Common myeloid progenitor, CD34-positive (primary cell): ENCODE measurements around the gene GAK.
"Not testable (repeated sequence)": the region's sequence is repeated elsewhere in the genome, so short reads cannot be mapped to it uniquely, and the experiment has no call there.

Experiments used
- CTCF ChIA-PET: fragments of 350-600 bp; sonication (Branson Sonifier 250); formaldehyde crosslinking; loops from one replicate; lab custom pipeline; 2021; ENCODE audit warnings: antibody characterized with exemption; lab: Charles Lee
- POLR2A ChIA-PET: fragments of 350-600 bp; sonication (Branson Sonifier 250); formaldehyde crosslinking; loops from one replicate; lab custom pipeline; 2021; ENCODE audit warnings: antibody characterized with exemption; lab: Charles Lee
- DNase-seq, 3 donors: peaks; one replicate each; pipeline versions ENCODE4 v3.0.0 to v3.0.0-alpha.2; 2013
- H3K27ac ChIP-seq, 2 experiments: 1 replicate in 1 of 2; 2 replicates in 1 of 2; pipeline ENCODE4 v1.7.0; 2013; ENCODE audit warnings: inconsistent platforms in 2 of 2, low read length in 2 of 2, mild to moderate bottlenecking in 2 of 2, low read depth in 1 of 2, moderate library complexity in 1 of 2; ENCODE audit not compliant: severe bottlenecking in 2 of 2, insufficient read depth in 1 of 2, poor library complexity in 1 of 2
- H3K27me3 ChIP-seq, 5 experiments: replicated peaks in 2 of 5; 1 replicate in 3 of 5; 2 replicates in 2 of 5; pipeline versions ENCODE4 v1.6.1 to v1.7.0; 2013; ENCODE audit warnings: low read length in 4 of 5, mild to moderate bottlenecking in 2 of 5, moderate library complexity in 2 of 5, inconsistent platforms in 1 of 5; ENCODE audit not compliant: insufficient read depth in 5 of 5, control insufficient read depth in 4 of 5
- H3K36me3 ChIP-seq, 4 experiments: 1 replicate in 2 of 4; 2 replicates in 2 of 4; pipeline versions ENCODE4 v1.6.1 to v1.7.0; 2013; ENCODE audit warnings: low read length in 3 of 4, control low read depth in 1 of 4, mild to moderate bottlenecking in 1 of 4; ENCODE audit not compliant: control insufficient read depth in 4 of 4, insufficient read depth in 4 of 4
- H3K4me1 ChIP-seq, 4 experiments: 1 replicate in 3 of 4; 2 replicates in 1 of 4; pipeline versions ENCODE4 v1.6.1 to v1.7.1; 2013; ENCODE audit warnings: low read length in 3 of 4, mild to moderate bottlenecking in 3 of 4, control low read depth in 1 of 4, inconsistent platforms in 1 of 4, moderate library complexity in 1 of 4; ENCODE audit not compliant: control insufficient read depth in 4 of 4, insufficient read depth in 4 of 4; ENCODE audit errors: control extremely low read depth in 1 of 4
- H3K4me3 ChIP-seq, 7 experiments: 1 replicate in 4 of 7; 2 replicates in 3 of 7; pipeline versions ENCODE4 v1.5.1 to v1.7.0; 2013; ENCODE audit warnings: mild to moderate bottlenecking in 7 of 7, low read length in 6 of 7, moderate library complexity in 6 of 7, inconsistent platforms in 2 of 7, low read depth in 2 of 7, control low read depth in 1 of 7; ENCODE audit not compliant: insufficient read depth in 4 of 7, control insufficient read depth in 1 of 7; ENCODE audit errors: extremely low read depth in 1 of 7
- H3K9me3 ChIP-seq, 5 experiments: 1 replicate in 4 of 5; 2 replicates in 1 of 5; pipeline versions ENCODE4 v1.6.1 to v1.7.1; 2013; ENCODE audit warnings: low read length in 4 of 5, mild to moderate bottlenecking in 2 of 5, inconsistent platforms in 1 of 5, low read depth in 1 of 5, moderate library complexity in 1 of 5; ENCODE audit not compliant: control insufficient read depth in 4 of 5, insufficient read depth in 2 of 5; ENCODE audit errors: control extremely low read depth in 1 of 5
- WGBS: methylation state at CpG from one replicate; pipeline ENCODE4 v1.1.5; 2013; ENCODE audit not compliant: insufficient coverage; 5-methylcytosine and 5-hydroxymethylcytosine counted together

Gene GAK

DNA sequence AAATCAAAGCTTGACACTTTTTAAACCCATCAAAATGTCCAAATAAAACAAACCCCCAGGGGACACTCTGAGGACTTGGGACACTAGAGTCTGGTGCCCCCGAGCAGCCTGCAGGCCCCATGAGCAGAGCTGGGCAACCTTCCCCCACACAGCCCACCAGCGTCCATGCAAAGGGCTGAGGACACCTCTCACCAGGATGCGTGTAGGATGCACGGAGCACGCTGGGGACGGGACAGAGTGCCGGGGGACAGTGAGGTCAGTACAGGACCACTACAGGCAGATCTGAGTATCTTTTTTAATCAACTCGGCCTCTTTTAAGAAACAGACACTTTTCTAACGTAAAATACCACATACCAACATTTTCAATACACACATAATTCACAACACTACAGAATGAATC is 6.9 kb downstream of the GAK start:
- ChIA-PET CTCF (no interaction called here), POLR2A (no interaction called here)
- H3K27me3 ChIP-seq: no peaks in the 10 kb centered on the region
- no peak overlapping the region for H3K4me3 ChIP-seq
- H3K4me1 ChIP-seq: peaks cover 15 to 28% (median 23%) of the 10 kb centered on the region in 4 experiments
- DNase-seq: no peak
- peak overlapping the region in 1 of 2 experiments; percentile 40 for H3K27ac ChIP-seq
- WGBS: 98% methylated on average over 7 of the region's 9 CpGs
- H3K9me3 ChIP-seq: no peaks in the 10 kb centered on the region
- H3K36me3 ChIP-seq: peaks cover 0 to 5% (median under 1%) of the 10 kb centered on the region in 4 experiments

DNA sequence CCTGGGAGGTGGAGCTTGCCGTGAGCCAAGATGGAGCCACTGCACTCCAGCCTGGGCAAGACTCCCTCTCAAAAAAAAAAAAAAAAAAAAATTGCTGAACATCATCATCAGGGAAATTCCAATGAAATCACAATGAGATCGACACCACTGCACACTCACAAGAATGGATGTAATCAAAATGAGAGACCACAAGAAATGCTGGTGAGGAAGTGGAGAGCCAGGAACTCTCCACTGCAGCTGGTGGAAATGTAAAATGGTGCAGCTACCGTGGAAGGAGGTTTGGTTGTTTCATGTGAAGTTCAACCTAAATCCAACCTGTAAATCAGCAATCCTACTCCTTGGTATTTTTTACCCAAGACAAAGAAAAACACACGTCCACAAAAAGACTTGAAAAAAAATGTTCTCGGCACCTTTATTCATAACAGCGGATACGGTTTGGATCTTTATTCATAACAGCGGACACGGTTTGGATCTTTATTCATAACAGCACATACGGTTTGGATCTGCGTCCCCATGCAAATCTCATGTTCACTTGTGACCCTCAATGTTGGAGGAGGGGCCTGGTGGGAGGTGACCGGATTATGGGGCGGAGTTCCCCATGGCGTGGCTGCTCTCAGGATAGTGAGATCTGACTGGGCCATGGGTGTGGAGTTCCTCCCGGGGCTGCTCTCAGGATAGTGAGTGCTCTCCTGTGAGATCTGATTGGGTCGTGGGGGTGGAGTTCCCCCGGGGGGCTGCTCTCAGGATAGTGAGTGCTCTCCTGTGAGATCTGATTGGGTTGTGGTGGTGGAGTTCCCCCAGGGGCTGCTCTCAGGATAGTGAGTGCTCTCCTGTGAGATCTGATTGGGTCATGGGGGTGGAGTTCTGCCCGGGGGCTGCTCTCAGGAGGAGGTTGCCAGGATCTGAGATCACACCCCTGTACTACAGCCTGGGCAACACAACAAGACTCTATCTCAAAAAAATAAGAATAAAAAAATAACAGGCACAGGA is 7.7 kb downstream of the GAK start:
- CTCF ChIA-PET: interaction anchor here (1.2 kb wide), 1 partner anchor 63 kb away, joined by 4 read pairs; the partner anchor contains the start of gene IDUA
- Histone ChIP-seq H3K4me1 (peaks cover 15 to 25% (median 20%) of the 10 kb centered on the region in 4 experiments), H3K4me3 (no peak overlapping the region), H3K27ac (no peak overlapping the region), H3K9me3 (no peaks in the 10 kb centered on the region), H3K36me3 (peaks cover 0 to 5% (median under 1%) of the 10 kb centered on the region in 4 experiments), H3K27me3 (no peaks in the 10 kb centered on the region)
- peak in 2 of 3 donors; percentile 78 to 79 for DNase-seq
- 94% methylated on average over 10 of the region's 18 CpGs for WGBS
- POLR2A ChIA-PET: no interaction called here

DNA sequence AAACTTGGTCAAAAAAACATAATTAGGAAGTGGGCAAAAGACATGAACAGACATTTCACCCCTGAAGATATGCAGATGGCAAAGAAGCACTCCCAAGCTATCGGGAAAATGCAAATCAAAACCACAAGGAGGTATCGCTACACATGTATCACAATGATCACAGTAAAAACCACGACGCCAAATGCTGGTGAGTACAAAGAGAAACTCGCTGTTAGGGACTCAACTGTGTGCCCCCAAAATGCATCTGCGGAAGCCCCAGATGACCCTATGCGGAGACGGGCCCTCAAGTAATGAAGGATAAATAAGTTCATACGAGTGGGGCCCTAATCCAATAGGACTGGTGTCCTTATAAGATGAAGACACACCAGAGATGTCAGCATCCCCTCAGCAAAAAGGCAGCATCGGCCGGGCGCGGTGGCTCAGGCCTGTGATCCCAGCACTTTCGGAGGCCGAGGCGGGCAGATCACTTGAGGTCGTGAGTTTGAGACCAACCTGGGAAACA is 10.2 kb downstream of the GAK start:
- POLR2A ChIA-PET: no interaction called here
- H3K27ac ChIP-seq: no peak overlapping the region
- CTCF ChIA-PET: interaction anchor here (1.2 kb wide), 1 partner anchor 65 kb away, joined by 4 read pairs; the partner anchor contains the start of gene IDUA
- peaks cover 0 to 2% (median 0%) of the 10 kb centered on the region in 4 experiments for H3K36me3 ChIP-seq
- WGBS: 91% methylated on average over 12 of the region's 17 CpGs
- H3K4me3 ChIP-seq: no peak overlapping the region
- no peaks in the 10 kb centered on the region for H3K27me3 ChIP-seq
- peaks cover 16 to 25% (median 19%) of the 10 kb centered on the region in 4 experiments for H3K4me1 ChIP-seq
- DNase-seq: peak in 2 of 3 donors; percentile 31 to 50
- peaks cover 0 to 3% (median 0%) of the 10 kb centered on the region in 5 experiments for H3K9me3 ChIP-seq

DNA sequence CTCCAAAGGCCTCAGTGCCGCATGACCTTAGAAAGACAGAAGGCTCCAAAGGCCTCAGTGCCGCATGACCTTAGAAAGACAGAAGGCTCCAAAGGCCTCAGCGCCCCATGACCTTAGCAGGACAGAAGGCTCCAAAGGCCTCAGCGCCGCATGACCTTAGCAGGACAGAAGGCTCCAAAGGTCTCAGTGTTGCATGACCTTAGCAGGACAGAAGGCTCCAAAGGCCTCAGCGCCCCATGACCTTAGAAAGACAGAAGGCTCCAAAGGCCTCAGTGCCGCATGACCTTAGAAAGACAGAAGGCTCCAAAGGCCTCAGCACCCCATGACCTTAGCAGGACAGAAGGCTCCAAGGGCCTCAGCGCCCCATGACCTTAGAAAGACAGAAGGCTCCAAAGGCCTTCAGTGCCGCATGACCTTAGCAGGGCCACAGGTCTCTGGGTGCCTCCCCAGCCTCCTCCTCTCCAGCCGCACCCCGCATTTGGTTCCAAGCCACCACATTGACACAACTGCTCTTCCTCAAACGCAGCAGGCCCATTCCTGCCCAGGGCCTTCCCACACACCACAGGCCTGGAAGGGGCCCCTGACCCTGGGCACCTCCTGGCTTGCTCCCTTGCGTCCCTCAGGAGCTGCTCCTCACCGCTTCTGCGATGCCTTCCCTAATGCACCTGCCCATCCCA is 13.0 kb downstream of the GAK start:
- 96% methylated on average over 14 of the region's 15 CpGs for WGBS
- H3K27me3 ChIP-seq, H3K9me3 ChIP-seq, H3K4me3 ChIP-seq, H3K27ac ChIP-seq, DNase-seq, H3K36me3 ChIP-seq, POLR2A ChIA-PET, CTCF ChIA-PET: not testable (repeated sequence)
- H3K4me1 ChIP-seq: peaks cover 24 to 42% (median 35%) of the 10 kb centered on the region in 4 experiments

- DNase-seq, POLR2A ChIA-PET, H3K27ac ChIP-seq, H3K9me3 ChIP-seq, H3K27me3 ChIP-seq, H3K36me3 ChIP-seq, H3K4me3 ChIP-seq: not testable (repeated sequence)
- CTCF ChIA-PET: interaction anchor here (0.7 to 1.2 kb wide), 3 partner anchors 15 to 69 kb away, joined by 3 to 4 read pairs (median 3); partner anchors contain the start of gene IDUA
- 100% methylated on average over 4 of the region's 6 CpGs for WGBS
- peaks cover 22 to 43% (median 34%) of the 10 kb centered on the region in 4 experiments for H3K4me1 ChIP-seq
These were observed 13.5 kb downstream of the GAK start for GRCh38 chr4:918591-918990.

DNA sequence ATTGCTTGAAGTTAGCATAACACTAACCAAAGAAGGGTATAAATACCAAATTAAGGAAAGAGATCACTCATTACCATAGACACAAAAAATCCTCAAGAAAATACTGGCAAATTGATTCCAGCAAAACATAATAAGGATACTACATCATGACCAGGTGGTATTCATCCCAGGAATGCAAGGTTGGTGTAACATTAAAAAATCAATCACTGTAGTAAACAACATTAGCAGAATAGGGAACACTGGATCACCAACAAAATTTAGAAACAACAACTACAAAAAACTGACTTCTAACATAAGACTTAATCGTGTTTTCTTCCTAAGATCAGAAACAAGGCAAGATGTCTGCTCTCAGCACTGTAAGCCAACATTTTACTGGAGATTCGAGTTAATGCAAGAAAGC is 14.1 kb downstream of the GAK start:
- ChIA-PET POLR2A (no interaction called here), CTCF (interaction anchor here (0.7 to 1.2 kb wide), 4 partner anchors 16 to 69 kb away, joined by 3 to 4 read pairs (median 3); partner anchors contain the start of gene IDUA)
- DNase-seq: no peak
- peaks cover 22 to 39% (median 31%) of the 10 kb centered on the region in 4 experiments for H3K4me1 ChIP-seq
- H3K27me3 ChIP-seq: no peaks in the 10 kb centered on the region
- H3K4me3 ChIP-seq: no peak overlapping the region
- 86% methylated on average over 1 of the region's 2 CpGs for WGBS
- no peak overlapping the region for H3K27ac ChIP-seq
- H3K9me3 ChIP-seq: peaks cover 0 to 3% (median 0%) of the 10 kb centered on the region in 5 experiments
- peaks cover 0 to 4% (median 3%) of the 10 kb centered on the region in 4 experiments for H3K36me3 ChIP-seq
